ENCODE data around the gene GNAS-AS1. TPM values are rescaled to one million over a fixed set of nuclear protein-coding genes. Genes with fewer than 3 reads are reported as not detected.

GNAS-AS1 gene
- total and polyA plus RNA-seq, 2 donors from 2014 or later, result 0.37 to 0.88 TPM

GRCh38 chr20:58795181-58795922 lies 55.4 kb downstream of the GNAS-AS1 start:
- Histone ChIP-seq H3K4me1 (ENCODE audit: control insufficient read depth in 2 of 3, insufficient read depth in 2 of 3, low read depth in 1 of 3, low read length in 3 of 3) (no peaks in the 10 kb centered on the region), H3K27me3 (ENCODE audit: control insufficient read depth, insufficient read depth, low read length) (no peaks in the 10 kb centered on the region), H3K36me3 (ENCODE audit: control insufficient read depth in 2 of 3, insufficient read depth in 3 of 3, low read length in 3 of 3) (no peaks in the 10 kb centered on the region), H3K9me3 (ENCODE audit: control insufficient read depth in 2 of 3, insufficient read depth in 1 of 3, low read length in 3 of 3) (no peaks in the 10 kb centered on the region), H3K4me3 (ENCODE audit: low read length in 3 of 3) (no peak overlapping the region), H3K27ac (ENCODE audit: low read depth in 2 of 2, low read length in 2 of 2) (no peak overlapping the region), H3K9ac (ENCODE audit: low read length in 3 of 3) (no peak overlapping the region)
- no peak for TF ChIP-seq CTCF (IDR thresholded peaks at IDR 0.05; ENCODE audit: borderline replicate concordance, extremely low read depth, insufficient read depth)
- DNase-seq (no peak), FAIRE-seq (no peak)
- intact Hi-C loops (cut with DNase I), result no loop called here

GRCh38 chr20:58794510-58795180 lies 56.1 kb downstream of the GNAS-AS1 start:
- Histone ChIP-seq H3K27me3 (ENCODE audit: control insufficient read depth, insufficient read depth, low read length) (no peaks in the 10 kb centered on the region), H3K4me1 (ENCODE audit: control insufficient read depth in 2 of 3, insufficient read depth in 2 of 3, low read depth in 1 of 3, low read length in 3 of 3) (no peaks in the 10 kb centered on the region), H3K4me3 (ENCODE audit: low read length in 3 of 3) (no peak overlapping the region), H3K9ac (ENCODE audit: low read length in 3 of 3) (no peak overlapping the region), H3K9me3 (ENCODE audit: control insufficient read depth in 2 of 3, insufficient read depth in 1 of 3, low read length in 3 of 3) (no peaks in the 10 kb centered on the region), H3K36me3 (ENCODE audit: control insufficient read depth in 2 of 3, insufficient read depth in 3 of 3, low read length in 3 of 3) (no peaks in the 10 kb centered on the region), H3K27ac (ENCODE audit: low read depth in 2 of 2, low read length in 2 of 2) (no peak overlapping the region)
- no peak for TF ChIP-seq CTCF (IDR thresholded peaks at IDR 0.05; ENCODE audit: borderline replicate concordance, extremely low read depth, insufficient read depth)
- intact Hi-C loops (cut with DNase I), result no loop called here
- DNase-seq, result peak in 1 of 5 donors; percentile 17
- FAIRE-seq, result no peak

GRCh38 chr20:58793512-58794420 lies 56.9 kb downstream of the GNAS-AS1 start:
- intact Hi-C loops (cut with DNase I), result no loop called here
- H3K27ac ChIP-seq (ENCODE audit: low read depth in 2 of 2, low read length in 2 of 2), result no peak overlapping the region
- H3K4me1 ChIP-seq (ENCODE audit: control insufficient read depth in 2 of 3, insufficient read depth in 2 of 3, low read depth in 1 of 3, low read length in 3 of 3), result no peaks in the 10 kb centered on the region
- no peaks in the 10 kb centered on the region for H3K27me3 ChIP-seq (ENCODE audit: control insufficient read depth, insufficient read depth, low read length)
- H3K36me3 ChIP-seq (ENCODE audit: control insufficient read depth in 2 of 3, insufficient read depth in 3 of 3, low read length in 3 of 3), result no peaks in the 10 kb centered on the region
- no peak overlapping the region for H3K9ac ChIP-seq (ENCODE audit: low read length in 3 of 3)
- H3K4me3 ChIP-seq (ENCODE audit: low read length in 3 of 3), result no peak overlapping the region
- no peak for FAIRE-seq
- no peak for TF ChIP-seq CTCF (IDR thresholded peaks at IDR 0.05; ENCODE audit: borderline replicate concordance, extremely low read depth, insufficient read depth)
- no peaks in the 10 kb centered on the region for H3K9me3 ChIP-seq (ENCODE audit: control insufficient read depth in 2 of 3, insufficient read depth in 1 of 3, low read length in 3 of 3)
- DNase-seq, result no peak

Measured in kidney (tissue), 14 donors.